Neuron (in vitro differentiated cells): ENCODE data around the gene RAB3C.

ENCODE experiments used
- H2AFZ ChIP-seq: one replicate; pipeline ENCODE4 v1.6.1; 2013; ENCODE audit warnings: low read depth, mild to moderate bottlenecking, inconsistent platforms, low read length, moderate library complexity
- H3K27me3 ChIP-seq: one replicate; pipeline ENCODE4 v1.6.1; 2013; ENCODE audit warnings: low read length; ENCODE audit not compliant: insufficient read depth
- H3K36me3 ChIP-seq: one replicate; pipeline ENCODE4 v1.6.1; 2013; ENCODE audit warnings: low read length; ENCODE audit not compliant: insufficient read depth
- H3K4me1 ChIP-seq: one replicate; pipeline ENCODE4 v1.6.1; 2013; ENCODE audit warnings: low read length; ENCODE audit not compliant: insufficient read depth
- H3K4me3 ChIP-seq: 2 replicates; pipeline ENCODE4 v1.5.1; 2013; ENCODE audit warnings: mild to moderate bottlenecking, low read length, moderate library complexity
- H3K9me3 ChIP-seq: one replicate; pipeline ENCODE4 v1.6.1; 2013; ENCODE audit warnings: low read length

RAB3C gene

DNA sequence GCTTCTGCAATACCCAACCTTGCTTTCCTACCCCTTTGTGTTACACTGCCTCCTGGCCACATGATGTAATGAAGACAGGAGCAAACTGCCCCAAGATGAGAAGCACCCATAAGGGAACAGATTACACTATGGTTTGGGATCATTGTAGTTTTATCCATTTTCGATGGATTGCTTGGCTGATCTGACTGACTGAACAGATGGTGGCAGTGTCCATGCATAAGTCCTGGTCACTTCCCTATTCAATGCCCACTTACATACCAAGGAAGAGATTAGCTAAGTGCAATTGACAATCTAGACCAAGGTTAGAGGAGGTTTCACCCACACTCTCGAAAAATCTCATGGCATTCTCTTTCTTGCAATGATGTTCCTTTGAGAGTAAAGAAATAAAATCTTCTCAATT is 319.9 kb downstream of the RAB3C start:
- Histone ChIP-seq H3K9me3 (peaks cover 3% of the 10 kb centered on the region), H3K27me3 (no peaks in the 10 kb centered on the region), H3K4me1 (no peaks in the 10 kb centered on the region), H3K4me3 (no peak overlapping the region), H2AFZ (no peak overlapping the region), H3K36me3 (no peaks in the 10 kb centered on the region)

DNA sequence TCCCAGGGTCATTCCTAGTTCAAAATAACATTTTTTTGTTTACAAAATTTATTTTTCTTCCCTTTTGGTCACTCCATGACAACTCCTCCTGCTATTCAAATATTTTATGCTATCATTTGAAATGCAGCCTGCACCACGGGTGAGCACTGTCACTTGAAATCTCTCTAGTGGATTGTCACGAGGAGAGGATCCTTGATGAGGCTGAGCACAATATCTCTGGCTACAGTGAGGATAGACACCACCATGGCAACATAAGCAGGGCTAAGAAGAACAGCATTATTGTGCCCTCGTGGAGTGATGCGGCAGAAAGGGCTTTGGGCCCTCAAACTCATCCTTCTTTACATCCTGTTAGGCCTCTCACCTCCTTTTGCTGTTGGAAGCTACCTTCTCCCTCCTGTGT is 321.9 kb downstream of the RAB3C start:
- H3K4me3 ChIP-seq = no peak overlapping the region
- no peaks in the 10 kb centered on the region for H3K36me3 ChIP-seq
- no peak overlapping the region for H2AFZ ChIP-seq
- H3K4me1 ChIP-seq = no peaks in the 10 kb centered on the region
- no peaks in the 10 kb centered on the region for H3K27me3 ChIP-seq
- H3K9me3 ChIP-seq = peaks cover 3% of the 10 kb centered on the region

DNA sequence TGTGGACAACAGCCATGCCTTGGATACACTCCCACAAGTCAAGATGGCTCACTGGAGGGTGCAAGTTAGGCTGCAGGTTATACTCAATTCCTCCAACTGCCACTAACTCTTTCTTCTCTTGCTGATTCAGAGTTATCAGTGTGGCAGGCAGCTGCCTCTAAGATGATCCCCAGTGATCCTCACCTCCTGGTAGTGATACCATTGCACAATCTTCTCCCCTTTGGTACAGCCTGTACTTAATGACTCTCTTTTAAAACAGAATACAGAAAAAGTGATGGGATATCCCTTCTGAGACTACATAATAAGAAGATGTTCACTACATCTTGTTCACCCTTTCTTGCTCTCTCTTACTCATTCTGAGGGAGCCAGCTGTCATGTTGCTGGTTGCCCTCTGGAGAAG is 323.1 kb downstream of the RAB3C start:
- peaks cover 4% of the 10 kb centered on the region for H3K9me3 ChIP-seq
- H3K4me3 ChIP-seq = no peak overlapping the region
- no peaks in the 10 kb centered on the region for H3K27me3 ChIP-seq
- no peaks in the 10 kb centered on the region for H3K36me3 ChIP-seq
- no peaks in the 10 kb centered on the region for H3K4me1 ChIP-seq
- H2AFZ ChIP-seq = no peak overlapping the region
